GM19328 (cell line): Measurements from ENCODE around the gene DDIT3.
"Not testable (repeated sequence)": the region's sequence is repeated elsewhere in the genome, so short reads cannot be mapped to it uniquely, and the experiment has no call there.

Experiments used
- ATAC-seq: cut with Tn5 transposase; IDR thresholded peaks from one replicate; pipeline ENCODE4 v1.9.1; 2021; ENCODE audit warnings: mild to moderate bottlenecking, moderate library complexity; ENCODE audit not compliant: unreplicated experiment

Gene DDIT3

DNA sequence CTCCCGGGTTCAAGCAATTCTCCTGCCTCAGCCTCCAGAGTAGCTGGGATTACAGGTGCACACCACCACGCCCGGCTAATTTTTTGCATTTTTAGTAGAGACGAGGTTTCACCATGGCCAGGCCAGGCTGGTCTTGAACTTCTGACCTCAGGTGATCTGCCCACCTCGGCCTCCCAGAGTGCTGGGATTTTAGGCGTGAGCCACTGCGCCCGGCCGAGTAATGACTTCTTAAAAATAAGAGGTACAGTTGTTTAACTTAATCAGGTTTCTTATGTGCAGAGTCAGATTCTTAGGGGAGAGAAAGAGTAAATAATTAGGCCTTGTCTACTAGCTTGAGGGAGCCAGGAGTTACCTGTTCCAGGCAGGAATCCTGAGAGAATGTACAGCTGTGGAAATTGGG is 6.1 kb downstream of the DDIT3 start:
- not testable (repeated sequence) for ATAC-seq

GRCh38 chr12:57513677-57514076 is 6.6 kb downstream of the DDIT3 start:
- ATAC-seq: not testable (repeated sequence)

DNA sequence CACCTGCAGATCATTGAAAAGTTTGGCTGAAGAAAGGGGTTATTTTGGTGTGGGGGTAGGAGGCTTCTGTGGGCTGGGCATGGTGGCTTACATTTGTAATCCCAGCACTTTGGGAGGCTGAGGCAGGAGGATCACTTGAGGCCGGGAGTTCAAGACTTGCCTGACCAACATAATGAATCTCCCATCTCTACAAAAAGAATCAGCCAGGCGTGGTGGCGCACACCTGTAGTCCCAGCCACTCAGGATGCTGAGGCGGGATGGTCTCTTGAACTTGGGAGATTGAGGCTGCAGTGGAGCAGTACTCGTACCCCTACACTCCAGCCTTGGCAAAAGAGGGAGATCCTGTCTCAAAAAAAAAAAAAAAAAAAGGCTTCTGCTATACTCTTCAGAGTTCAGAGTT is 7.0 kb downstream of the DDIT3 start:
- ATAC-seq: no peak

- no peak for ATAC-seq
Observed at GRCh38 chr12:57512665-57513064, 7.6 kb downstream of the DDIT3 start.

- ATAC-seq: no peak
Observed at GRCh38 chr12:57511588-57512325, 8.6 kb downstream of the DDIT3 start.

GRCh38 chr12:57511161-57511560 is 9.2 kb downstream of the DDIT3 start:
- ATAC-seq: no peak

GRCh38 chr12:57507796-57508195 is 12.5 kb downstream of the DDIT3 start:
- not testable (repeated sequence) for ATAC-seq

- ATAC-seq: not testable (repeated sequence)
Observed at GRCh38 chr12:57506541-57506940, 13.8 kb downstream of the DDIT3 start.

- not testable (repeated sequence) for ATAC-seq
Observed at GRCh38 chr12:57502311-57502969, 17.9 kb downstream of the DDIT3 start.

DNA sequence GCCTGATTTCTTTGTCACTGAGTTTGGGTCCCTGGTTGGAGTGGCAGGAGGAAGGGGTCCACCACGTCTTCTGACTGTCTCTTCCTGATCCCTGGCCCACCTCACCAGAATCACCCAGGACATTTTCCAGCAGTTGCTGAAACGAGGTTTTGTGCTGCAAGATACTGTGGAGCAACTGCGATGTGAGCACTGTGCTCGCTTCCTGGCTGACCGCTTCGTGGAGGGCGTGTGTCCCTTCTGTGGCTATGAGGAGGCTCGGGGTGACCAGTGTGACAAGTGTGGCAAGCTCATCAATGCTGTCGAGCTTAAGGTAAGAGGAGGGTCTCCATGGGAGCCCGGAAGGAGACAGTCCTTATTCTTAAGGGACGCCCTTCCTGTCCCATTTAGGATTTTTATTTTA is 20.1 kb downstream of the DDIT3 start:
- no peak for ATAC-seq

GRCh38 chr12:57498571-57498970 is 21.7 kb downstream of the DDIT3 start:
- ATAC-seq: no peak

GRCh38 chr12:57498132-57498502 is 22.2 kb downstream of the DDIT3 start:
- ATAC-seq: no peak

GRCh38 chr12:57497223-57498131 is 22.8 kb downstream of the DDIT3 start:
- ATAC-seq: no peak

DNA sequence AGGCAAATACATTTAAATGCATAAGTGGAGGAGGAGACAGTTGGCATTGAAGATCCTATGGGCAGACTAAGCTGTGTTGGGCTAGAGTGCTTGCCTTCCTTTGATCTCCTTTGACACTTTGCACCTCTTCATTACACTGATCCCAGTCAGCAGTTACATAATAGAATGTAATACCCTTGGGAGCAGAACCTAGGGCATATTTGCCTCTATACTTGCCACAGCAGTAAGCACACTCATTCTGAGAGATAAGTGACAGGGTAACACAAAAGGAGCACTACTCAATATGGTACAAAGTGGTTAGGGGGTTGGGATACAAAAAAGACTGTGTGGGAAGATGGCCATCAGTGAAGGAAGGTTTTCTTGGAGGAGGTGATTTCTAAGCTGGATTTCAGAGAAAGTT is 23.5 kb downstream of the DDIT3 start:
- no peak for ATAC-seq

- ATAC-seq: not testable (repeated sequence)
Observed at GRCh38 chr12:57495051-57495701, 25.1 kb downstream of the DDIT3 start.

GRCh38 chr12:57491393-57492280 is 28.7 kb downstream of the DDIT3 start:
- no peak for ATAC-seq

- ATAC-seq: no peak
Observed at GRCh38 chr12:57490126-57490525, 30.2 kb downstream of the DDIT3 start.

GRCh38 chr12:57489157-57489641 is 31.1 kb downstream of the DDIT3 start:
- no peak for ATAC-seq

DNA sequence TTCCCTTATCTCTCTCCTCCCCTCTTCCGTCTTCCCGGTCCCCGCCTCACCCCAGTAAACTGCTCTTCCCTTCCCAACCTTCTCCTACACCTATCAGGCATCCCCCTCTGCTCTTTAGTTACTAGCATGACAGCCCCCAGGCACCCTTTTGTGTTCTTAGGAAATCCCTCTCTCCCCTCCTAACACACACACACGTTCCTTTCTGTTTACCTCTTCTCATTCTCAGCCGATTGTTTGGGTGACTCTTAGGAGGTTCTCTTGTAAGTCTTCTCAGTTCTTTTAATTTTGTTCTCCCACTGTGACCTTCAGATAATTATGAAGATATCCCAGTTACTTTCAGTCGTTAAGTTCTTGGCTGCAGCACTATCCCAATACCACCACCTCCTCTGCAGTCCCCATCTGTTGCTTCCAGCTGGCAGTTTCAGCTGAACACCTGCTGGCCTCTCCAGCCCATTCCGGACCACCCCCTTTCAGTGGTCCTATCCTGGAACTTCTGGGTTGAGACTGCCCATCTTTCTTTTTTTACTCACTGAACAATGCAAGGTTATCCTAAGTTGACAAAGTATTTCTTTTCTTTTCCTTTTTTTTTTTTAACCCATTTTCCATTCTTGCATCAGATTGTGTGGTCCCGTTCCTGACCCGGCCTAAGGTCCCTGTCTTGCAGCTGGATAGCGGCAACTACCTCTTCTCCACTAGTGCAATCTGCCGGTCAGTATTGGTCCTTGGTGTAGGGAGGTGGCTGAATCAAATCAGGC is 31.7 kb downstream of the DDIT3 start:
- no peak for ATAC-seq
